A549 (cell line): Measurements from ENCODE around the gene ANTXR1. TPM values are rescaled to one million over a fixed set of nuclear protein-coding genes. Genes with fewer than 3 reads are reported as not detected.

Source experiments
- ATAC-seq, 2 experiments: fragments of 200-7000 bp in 1 of 2; fragments of >200 bp in 1 of 2; cut with Nextera tagmentation in 1 of 2; cut with Tn5 transposase in 1 of 2; 3 replicates each; pipeline versions ENCODE4 v1.8.0 to v1.9.1; 2018 to 2020; ENCODE audit warnings: mild to moderate bottlenecking in 1 of 2, moderate library complexity in 1 of 2
- CTCF ChIA-PET: fragments of 300-600 bp; sonication (Branson Sonifier 250); formaldehyde crosslinking; extraction: SDS; loops from one replicate; lab custom pipeline; 2021; ENCODE audit warnings: antibody characterized with exemption, inconsistent platforms; lab: Yijun Ruan, JAX
- POLR2A ChIA-PET: fragments of 350-600 bp; formaldehyde crosslinking; extraction: SDS; loops from one replicate; lab custom pipeline; 2021; ENCODE audit warnings: antibody characterized with exemption, inconsistent platforms; lab: Yijun Ruan, JAX
- DNase-seq, 2 experiments: peaks; one replicate each; pipeline versions ENCODE4 v3.0.0 to v3.0.0-alpha.2; 2011 to 2016; ENCODE audit warnings: low read depth in 1 of 2, low spot score in 1 of 2
- FAIRE-seq: peaks from 2 replicates; lab custom pipeline; 2011; peaks lifted over from hg19 to GRCh38; lab: Jason Lieb, UNC
- H3K27ac ChIP-seq, 2 experiments: fragments of >200 bp; sonication (Bioruptor Twin); formaldehyde crosslinking; 3 replicates each; pipeline ENCODE4 v1.5.1; 2016 to 2017
- H3K4me1 ChIP-seq: fragments of >200 bp; sonication (Bioruptor Twin); formaldehyde crosslinking; 3 replicates; pipeline ENCODE4 v1.6.1; 2016
- H3K4me2 ChIP-seq: fragments of >200 bp; sonication (Bioruptor Twin); formaldehyde crosslinking; 3 replicates; pipeline ENCODE4 v1.6.1; 2016
- H3K4me3 ChIP-seq: fragments of >200 bp; sonication (Bioruptor Twin); formaldehyde crosslinking; 3 replicates; pipeline ENCODE4 v1.5.1; 2016
- H3K9me3 ChIP-seq: fragments of >200 bp; sonication (Bioruptor Twin); formaldehyde crosslinking; 3 replicates; pipeline ENCODE4 v1.6.1; 2016
- ATOH8 ChIP-seq: fragments of 250-450 bp; sonication (Bioruptor Pico); IDR thresholded peaks from 2 replicates; pipeline ENCODE4 v1.5.0; 2020; ENCODE audit warnings: low read depth, mild to moderate bottlenecking, moderate library complexity
- CEBPB ChIP-seq, 2 experiments: fragments of >200 bp in 1 of 2; sonication (Bioruptor Twin) in 1 of 2; formaldehyde crosslinking in 1 of 2; IDR thresholded peaks; 2 replicates each; pipeline ENCODE4 v1.6.1; 2012 to 2016
- CTCF ChIP-seq: fragments of >200 bp; sonication (Bioruptor Twin); formaldehyde crosslinking; IDR thresholded peaks from 3 replicates; pipeline ENCODE4 v1.5.1; 2016
- EP300 ChIP-seq, 2 experiments: fragments of >200 bp; sonication (Bioruptor Twin); formaldehyde crosslinking; IDR thresholded peaks; 2 replicates in 1 of 2; 3 replicates in 1 of 2; pipeline ENCODE4 v1.6.1; 2016 to 2017
- ESRRA ChIP-seq: fragments of 150-350 bp; IDR thresholded peaks from 2 replicates; pipeline ENCODE4 v1.6.1; 2014; ENCODE audit warnings: mild to moderate bottlenecking, low read length, borderline replicate concordance
- FOSL2 ChIP-seq, 2 experiments: fragments of 450-650 bp in 1 of 2; fragments of >200 bp in 1 of 2; sonication (Bioruptor Twin) in 1 of 2; formaldehyde crosslinking; IDR thresholded peaks; 2 replicates each; pipeline versions ENCODE4 v1.5.0 to v1.6.1; 2016 to 2020; ENCODE audit warnings: mild to moderate bottlenecking in 1 of 2, moderate library complexity in 1 of 2
- FOXS1 ChIP-seq: fragments of 250-450 bp; sonication (Bioruptor Pico); IDR thresholded peaks from 2 replicates; pipeline ENCODE4 v1.5.0; 2020; ENCODE audit warnings: mild to moderate bottlenecking, moderate library complexity
- GATA3 ChIP-seq: IDR thresholded peaks from 2 replicates; pipeline ENCODE4 v1.6.1; 2012; ENCODE audit warnings: borderline replicate concordance
- HDAC2 ChIP-seq: fragments of 200-600 bp; sonication (generic); IDR thresholded peaks from 2 replicates; pipeline ENCODE4 v1.6.1; 2016
- HES2 ChIP-seq: fragments of >200 bp; sonication (Bioruptor Twin); formaldehyde crosslinking; IDR thresholded peaks from 2 replicates; pipeline ENCODE4 v1.6.1; 2016
- JUNB ChIP-seq: fragments of >200 bp; sonication (Bioruptor Twin); formaldehyde crosslinking; IDR thresholded peaks from 2 replicates; pipeline ENCODE4 v1.6.1; 2016
- KDM1A ChIP-seq: fragments of 200-600 bp; sonication (generic); IDR thresholded peaks from 2 replicates; pipeline ENCODE4 v1.6.1; 2016; ENCODE audit warnings: low read depth, mild to moderate bottlenecking
- MAFK ChIP-seq: fragments of 450-650 bp; IDR thresholded peaks from 2 replicates; pipeline ENCODE4 v1.6.1; 2014; ENCODE audit not compliant: partially characterized antibody
- MAX ChIP-seq: IDR thresholded peaks from 2 replicates; pipeline ENCODE4 v1.6.1; 2012
- MAZ ChIP-seq: fragments of 150-350 bp; IDR thresholded peaks from 2 replicates; pipeline ENCODE4 v1.6.1; 2014; ENCODE audit warnings: antibody characterized with exemption, low read depth, low read length, borderline replicate concordance
- MYC ChIP-seq: IDR thresholded peaks from 2 replicates; pipeline ENCODE4 v1.6.1; 2012; ENCODE audit warnings: mild to moderate bottlenecking, inconsistent platforms, low read length, improper control_type of control experiment, borderline replicate concordance
- NFE2L2 ChIP-seq: fragments of 150-350 bp; conservative IDR thresholded peaks from 2 replicates; pipeline ENCODE4 v1.6.1; 2014; ENCODE audit warnings: low read length
- PHF8 ChIP-seq: fragments of 200-600 bp; sonication (generic); IDR thresholded peaks from 2 replicates; pipeline ENCODE4 v1.6.1; 2016; ENCODE audit warnings: low read depth, mild to moderate bottlenecking, antibody characterized with exemption, moderate library complexity, borderline replicate concordance
- RNF2 ChIP-seq: fragments of 200-600 bp; sonication (generic); IDR thresholded peaks from 2 replicates; pipeline ENCODE4 v1.6.1; 2016; ENCODE audit warnings: low read depth, mild to moderate bottlenecking, antibody characterized with exemption, moderate library complexity, borderline replicate concordance
- SMC3 ChIP-seq: fragments of >200 bp; sonication (Bioruptor Twin); formaldehyde crosslinking; IDR thresholded peaks from 3 replicates; pipeline ENCODE4 v1.6.1; 2018; ENCODE audit warnings: inconsistent platforms
- USF2 ChIP-seq: fragments of 450-650 bp; IDR thresholded peaks from 2 replicates; pipeline ENCODE4 v1.6.1; 2014; ENCODE audit warnings: antibody characterized with exemption
- ZFP36 ChIP-seq: fragments of 450-650 bp; IDR thresholded peaks from 2 replicates; pipeline ENCODE4 v1.6.1; 2014; ENCODE audit warnings: borderline replicate concordance; ENCODE audit not compliant: partially characterized antibody
- ZSCAN20 ChIP-seq: fragments of 250-450 bp; sonication (Bioruptor Pico); IDR thresholded peaks from 2 replicates; pipeline ENCODE4 v1.8.0; 2022; ENCODE audit warnings: mild to moderate bottlenecking, moderate library complexity
- WGBS: methylation state at CpG from one replicate; pipeline ENCODE4 v1.1.6; 2017; ENCODE audit errors: missing lambda C conversion rate; 5-methylcytosine and 5-hydroxymethylcytosine counted together
- polyA plus RNA-seq, 4 experiments: library from polyadenylated mRNA; depleted of rRNA in 3 of 4; stranded (reverse); fragments of >200 nt; fragmentation: RNase III in 1 of 4; extraction: RNeasy Plus Mini Kit Qiagen cat#74134 plus additional on column Dnase treatment in 1 of 4; gene quantifications; 2 replicates in 3 of 4; 3 replicates in 1 of 4; pipeline ENCODE4 v1.2.3, GENCODE V29; 2011 to 2017
- TF ChIP-seq, protein P1 (sequence below): IDR thresholded peaks from 2 replicates; pipeline ENCODE4 v1.6.1; 2012

Gene ANTXR1
- polyA plus RNA-seq, 2 of the 4 experiments (the other 2 are of a cell fraction): 161 to 194 TPM

GRCh38 chr2:69288429-69288828 lies 275.4 kb downstream of the ANTXR1 start:
- CTCF ChIA-PET: no interaction called here
- H3K4me1 ChIP-seq: peaks cover 22% of the 10 kb centered on the region
- H3K4me3 ChIP-seq: no peak overlapping the region
- no peak for ATAC-seq
- H3K9me3 ChIP-seq: no peaks in the 10 kb centered on the region
- TF ChIP-seq KDM1A (no peak), MAFK (peak; percentile 32)
- TF ChIP-seq, all 56 proteins: peak for 1
- H3K27ac ChIP-seq: no peak overlapping the region
- DNase-seq (no peak), FAIRE-seq (no peak)
- whole genome bisulfite sequencing: 89% methylated on average over 1 of the region's 1 CpG
- H3K4me2 ChIP-seq: no peak overlapping the region
- POLR2A ChIA-PET: no interaction called here

GRCh38 chr2:69291004-69291650 lies 278.1 kb downstream of the ANTXR1 start:
- peaks cover 22% of the 10 kb centered on the region for H3K4me1 ChIP-seq
- H3K9me3 ChIP-seq: no peaks in the 10 kb centered on the region
- peak overlapping the region; percentile 58 for H3K4me2 ChIP-seq
- peak; percentile 33 to 63; a peak in 3 of 6 replicates for ATAC-seq
- TF ChIP-seq PHF8 (no peak), MAX (peak; percentile 21; the same call in 1 of the 2 replicates), JUNB (no peak), MYC (no peak), EP300 (IDR thresholded peaks at IDR 0.05) (no peak), USF2 (no peak), SMC3 (0 out of 3 replicates have a peak, but pooled peaks have one; percentile 5), FOSL2 (IDR thresholded peaks at IDR 0.05) (no peak), FOSL2 (CRISPR knock-in tag; IDR thresholded peaks at IDR 0.05) (no peak)
- TF ChIP-seq, all 56 proteins: peak for 2
- FAIRE-seq: no peak
- ChIA-PET CTCF (interaction anchor here (1.5 to 7.1 kb wide), 2 partner anchors 14 to 16 kb away, joined by 4 to 43 read pairs; no protein-coding TSS in a partner anchor), POLR2A (no interaction called here)
- peak overlapping the region; percentile 73 to 85 for H3K27ac ChIP-seq
- no peak overlapping the region for H3K4me3 ChIP-seq
- DNase-seq: peak in 1 of 2 experiments; percentile 27

DNA sequence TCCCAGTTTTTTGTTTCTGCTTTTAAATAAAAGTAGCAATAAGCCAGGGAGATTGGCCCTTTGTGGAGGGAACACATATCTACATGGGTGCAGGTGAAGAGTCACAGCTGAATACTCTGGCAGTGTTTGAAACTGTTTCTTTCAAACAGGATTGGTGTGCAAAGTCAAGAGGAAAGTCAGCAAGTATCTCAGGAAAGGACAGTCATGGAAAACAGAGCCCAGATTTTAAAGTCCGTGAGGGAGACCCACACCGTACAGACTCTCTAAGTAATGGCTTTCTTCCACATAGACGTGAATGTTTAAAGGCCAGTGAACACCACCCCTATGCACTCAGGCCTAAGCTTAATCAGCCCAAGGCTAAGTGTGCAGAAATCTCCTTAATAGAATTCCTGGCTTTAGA lies 278.7 kb downstream of the ANTXR1 start:
- peaks cover 22% of the 10 kb centered on the region for H3K4me1 ChIP-seq
- no peak overlapping the region for H3K4me3 ChIP-seq
- DNase-seq (no peak), FAIRE-seq (no peak), ATAC-seq (peak in 1 of 2 experiments; percentile 13; a peak in 2 of 6 replicates)
- H3K27ac ChIP-seq: peak overlapping the region; percentile 73 to 85
- WGBS: 90% methylated on average over 3 of the region's 3 CpGs
- ChIA-PET POLR2A (no interaction called here), CTCF (interaction anchor here (1.5 to 7.1 kb wide), 2 partner anchors 15 kb away, joined by 4 to 43 read pairs; no protein-coding TSS in a partner anchor)
- no peak for TF ChIP-seq ZSCAN20 (CRISPR knock-in tag)
- no peak for TF ChIP-seq MAZ
- no peak for TF ChIP-seq ZFP36
- H3K4me2 ChIP-seq: peak overlapping the region; percentile 58
- H3K9me3 ChIP-seq: no peaks in the 10 kb centered on the region

GRCh38 chr2:69292256-69292655 lies 279.3 kb downstream of the ANTXR1 start:
- DNase-seq: no peak
- FAIRE-seq: no peak
- Histone ChIP-seq H3K4me3 (no peak overlapping the region), H3K4me1 (peaks cover 22% of the 10 kb centered on the region), H3K9me3 (no peaks in the 10 kb centered on the region), H3K27ac (peak overlapping the region; percentile 73 to 85), H3K4me2 (no peak overlapping the region)
- ChIA-PET POLR2A (no interaction called here), CTCF (interaction anchor here (0.9 to 7.1 kb wide), 2 partner anchors 11 to 15 kb away, joined by 3 to 43 read pairs; no protein-coding TSS in a partner anchor)
- TF ChIP-seq RNF2 (no peak), MAFK (no peak), HDAC2 (no peak), MAZ (no peak), CTCF (no peak), ZFP36 (no peak), HES2 (no peak), CEBPB (IDR thresholded peaks at IDR 0.05) (no peak), MYC (no peak), NFE2L2 (no peak), GATA3 (no peak), KDM1A (no peak), JUNB (no peak), ESRRA (no peak), PHF8 (no peak), ATOH8 (CRISPR knock-in tag) (no peak), FOXS1 (no peak)
- TF ChIP-seq, protein P1, sequence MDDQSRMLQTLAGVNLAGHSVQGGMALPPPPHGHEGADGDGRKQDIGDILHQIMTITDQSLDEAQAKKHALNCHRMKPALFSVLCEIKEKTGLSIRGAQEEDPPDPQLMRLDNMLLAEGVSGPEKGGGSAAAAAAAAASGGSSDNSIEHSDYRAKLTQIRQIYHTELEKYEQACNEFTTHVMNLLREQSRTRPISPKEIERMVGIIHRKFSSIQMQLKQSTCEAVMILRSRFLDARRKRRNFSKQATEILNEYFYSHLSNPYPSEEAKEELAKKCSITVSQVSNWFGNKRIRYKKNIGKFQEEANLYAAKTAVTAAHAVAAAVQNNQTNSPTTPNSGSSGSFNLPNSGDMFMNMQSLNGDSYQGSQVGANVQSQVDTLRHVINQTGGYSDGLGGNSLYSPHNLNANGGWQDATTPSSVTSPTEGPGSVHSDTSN: no peak
- ATAC-seq: no peak
- 61% methylated on average over 3 of the region's 3 CpGs for WGBS
